Measurements from ENCODE around the gene HIP1R.
A peak's percentile ranks its signal among the peaks of the same experiment; 100 is the strongest.

DNA sequence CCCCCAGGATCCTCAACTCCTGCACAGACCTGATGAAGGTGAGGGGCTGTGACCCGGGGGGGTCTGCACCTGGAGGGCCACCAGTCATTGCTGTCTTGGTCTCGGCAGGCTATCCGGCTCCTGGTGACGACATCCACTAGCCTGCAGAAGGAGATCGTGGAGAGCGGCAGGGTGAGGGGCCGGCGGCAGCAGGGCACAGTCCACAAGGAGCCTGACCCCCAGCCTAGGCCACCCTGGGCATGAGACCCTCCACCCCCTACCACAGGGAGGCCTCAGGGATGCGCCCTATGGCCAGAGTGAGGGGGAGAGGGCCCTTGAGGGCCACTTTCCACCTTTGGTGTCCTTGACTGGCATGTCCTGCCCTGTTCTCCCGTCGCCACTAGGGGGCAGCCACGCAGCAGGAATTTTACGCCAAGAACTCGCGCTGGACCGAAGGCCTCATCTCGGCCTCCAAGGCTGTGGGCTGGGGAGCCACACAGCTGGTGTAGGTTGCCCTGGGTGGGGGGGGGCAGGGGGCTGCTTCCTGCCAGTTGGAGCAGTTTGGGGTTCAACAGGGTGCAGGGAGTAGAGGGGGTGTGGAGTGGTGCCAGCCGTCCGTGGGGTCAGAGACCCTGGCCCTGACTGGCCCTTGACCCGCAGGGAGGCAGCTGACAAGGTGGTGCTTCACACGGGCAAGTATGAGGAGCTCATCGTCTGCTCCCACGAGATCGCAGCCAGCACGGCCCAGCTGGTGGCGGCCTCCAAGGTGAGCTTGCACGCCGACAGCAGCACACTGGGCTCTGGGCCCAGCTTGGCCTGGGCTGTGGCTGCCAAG is 25.0 kb downstream of the HIP1R start:
- TF ChIP-seq, protein P1, sequence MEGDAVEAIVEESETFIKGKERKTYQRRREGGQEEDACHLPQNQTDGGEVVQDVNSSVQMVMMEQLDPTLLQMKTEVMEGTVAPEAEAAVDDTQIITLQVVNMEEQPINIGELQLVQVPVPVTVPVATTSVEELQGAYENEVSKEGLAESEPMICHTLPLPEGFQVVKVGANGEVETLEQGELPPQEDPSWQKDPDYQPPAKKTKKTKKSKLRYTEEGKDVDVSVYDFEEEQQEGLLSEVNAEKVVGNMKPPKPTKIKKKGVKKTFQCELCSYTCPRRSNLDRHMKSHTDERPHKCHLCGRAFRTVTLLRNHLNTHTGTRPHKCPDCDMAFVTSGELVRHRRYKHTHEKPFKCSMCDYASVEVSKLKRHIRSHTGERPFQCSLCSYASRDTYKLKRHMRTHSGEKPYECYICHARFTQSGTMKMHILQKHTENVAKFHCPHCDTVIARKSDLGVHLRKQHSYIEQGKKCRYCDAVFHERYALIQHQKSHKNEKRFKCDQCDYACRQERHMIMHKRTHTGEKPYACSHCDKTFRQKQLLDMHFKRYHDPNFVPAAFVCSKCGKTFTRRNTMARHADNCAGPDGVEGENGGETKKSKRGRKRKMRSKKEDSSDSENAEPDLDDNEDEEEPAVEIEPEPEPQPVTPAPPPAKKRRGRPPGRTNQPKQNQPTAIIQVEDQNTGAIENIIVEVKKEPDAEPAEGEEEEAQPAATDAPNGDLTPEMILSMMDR (IDR thresholded peaks at IDR 0.05) = peak; percentile 77 to 95 (median 92)
- TF ChIP-seq POLR2A (IDR thresholded peaks at IDR 0.05) = no peak

Data from thyroid gland (tissue), 4 donors.